ENCODE data around the gene CRTC1.
A peak's percentile ranks its signal among the peaks of the same experiment; 100 is the strongest.

The CRTC1 gene

GRCh38 chr19:18699403-18700054 lies 16.0 kb downstream of the CRTC1 start:
- no peak for TF ChIP-seq CTCF (IDR thresholded peaks at IDR 0.05; ENCODE audit: low read depth, low read length)
- H3K4me3 ChIP-seq (replicated peaks in 1 of 2; ENCODE audit: low read depth in 2 of 2, low read length in 2 of 2): no peak overlapping the region
- DNase-seq (ENCODE audit: low read depth in 2 of 2): no peak

DNA sequence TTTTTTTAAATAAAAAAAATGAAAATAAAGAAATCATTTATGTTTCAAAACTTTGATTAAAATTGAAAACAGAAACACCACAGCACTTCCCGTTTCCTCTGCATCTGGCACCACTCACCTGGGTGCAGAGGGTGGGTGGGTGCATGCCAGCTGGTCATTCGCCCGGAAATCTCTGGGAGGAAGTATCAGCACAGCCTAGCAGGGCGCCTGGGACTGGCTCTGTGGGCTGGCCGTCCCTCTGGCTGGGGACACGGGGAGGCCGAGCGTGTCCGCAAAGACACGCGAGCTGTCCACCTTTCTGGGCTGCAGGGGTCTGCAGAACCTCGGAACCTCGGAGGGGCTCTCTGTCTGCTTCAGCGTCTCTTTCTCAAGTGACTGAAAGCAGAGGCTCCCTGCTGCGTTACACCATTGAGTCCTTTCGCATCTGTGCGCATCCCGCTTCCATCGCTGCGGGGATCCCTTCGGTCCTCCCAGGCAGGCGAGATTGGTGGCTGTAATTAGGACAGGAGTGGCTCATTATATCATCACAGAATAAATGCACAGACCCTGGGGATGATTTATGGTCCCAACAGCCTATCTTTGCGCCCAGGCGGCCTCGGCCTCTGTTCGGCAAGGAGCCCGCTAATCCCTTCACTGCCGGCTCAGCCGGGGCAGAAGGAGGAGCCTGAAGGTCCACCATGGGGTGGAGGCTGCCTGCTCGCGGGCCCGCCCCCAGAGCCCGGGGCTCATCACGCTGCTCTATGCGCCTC lies 17.2 kb downstream of the CRTC1 start:
- TF ChIP-seq CTCF (IDR thresholded peaks at IDR 0.05; ENCODE audit: low read depth, low read length): no peak
- H3K4me3 ChIP-seq (replicated peaks in 1 of 2; ENCODE audit: low read depth in 2 of 2, low read length in 2 of 2): peak overlapping the region; percentile 25 to 40
- DNase-seq (ENCODE audit: low read depth in 2 of 2): peak; percentile 49 to 52

- no peak for TF ChIP-seq CTCF (IDR thresholded peaks at IDR 0.05; ENCODE audit: low read depth, low read length)
- no peak for DNase-seq (ENCODE audit: low read depth in 2 of 2)
- peak overlapping the region; percentile 13 to 40 for H3K4me3 ChIP-seq (replicated peaks in 1 of 2; ENCODE audit: low read depth in 2 of 2, low read length in 2 of 2)
Observed at GRCh38 chr19:18701250-18701608, 17.7 kb downstream of the CRTC1 start.

GRCh38 chr19:18704054-18704453 lies 20.6 kb downstream of the CRTC1 start:
- TF ChIP-seq CTCF (IDR thresholded peaks at IDR 0.05; ENCODE audit: low read depth, low read length): no peak
- DNase-seq (ENCODE audit: low read depth in 2 of 2): no peak
- no peak overlapping the region for H3K4me3 ChIP-seq (replicated peaks in 1 of 2; ENCODE audit: low read depth in 2 of 2, low read length in 2 of 2)

DNA sequence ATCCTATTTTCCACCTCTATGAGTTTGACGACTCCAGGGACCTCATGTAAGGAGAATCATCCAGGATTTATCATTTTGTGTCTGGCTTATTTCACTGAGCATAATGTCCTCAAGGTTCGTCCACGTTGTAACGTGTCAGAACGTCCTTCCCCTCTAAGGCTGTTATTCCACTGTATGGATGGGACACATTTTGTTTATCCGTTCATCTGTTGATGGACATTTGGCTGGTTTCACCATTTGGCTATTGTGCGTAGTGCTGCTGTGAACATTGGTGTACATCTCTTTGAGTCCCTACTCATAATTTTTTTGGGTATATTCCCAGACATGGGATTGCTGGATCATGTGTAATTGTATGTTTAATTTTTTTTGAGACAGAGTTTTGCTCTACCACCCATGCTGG lies 21.5 kb downstream of the CRTC1 start:
- H3K4me3 ChIP-seq (replicated peaks in 1 of 2; ENCODE audit: low read depth in 2 of 2, low read length in 2 of 2): no peak overlapping the region
- no peak for DNase-seq (ENCODE audit: low read depth in 2 of 2)
- TF ChIP-seq CTCF (IDR thresholded peaks at IDR 0.05; ENCODE audit: low read depth, low read length): no peak

GRCh38 chr19:18708452-18709231 lies 25.2 kb downstream of the CRTC1 start:
- no peak overlapping the region for H3K4me3 ChIP-seq (replicated peaks in 1 of 2; ENCODE audit: low read depth in 2 of 2, low read length in 2 of 2)
- DNase-seq (ENCODE audit: low read depth in 2 of 2): no peak
- no peak for TF ChIP-seq CTCF (IDR thresholded peaks at IDR 0.05; ENCODE audit: low read depth, low read length)

All from cardiac fibroblast (primary cell).